VCaP (cell line): ENCODE data around the gene TRIM41.
"Not testable (repeated sequence)": the region's sequence is repeated elsewhere in the genome, so short reads cannot be mapped to it uniquely, and the experiment has no call there.

Source experiments
- H3K27ac ChIP-seq: fragments of 450-650 bp; 2 replicates; pipeline ENCODE4 v1.5.1; 2017
- CTCF ChIP-seq: fragments of 450-650 bp; conservative IDR thresholded peaks from 2 replicates; pipeline ENCODE4 v1.5.1; 2017; ENCODE audit warnings: mild to moderate bottlenecking, moderate library complexity

Gene TRIM41

GRCh38 chr5:181283347-181283746, 60.3 kb downstream of the TRIM41 start:
- TF ChIP-seq CTCF: no peak
- H3K27ac ChIP-seq: no peak overlapping the region

GRCh38 chr5:181283841-181284755, 61.0 kb downstream of the TRIM41 start:
- TF ChIP-seq CTCF: peak; percentile 45
- H3K27ac ChIP-seq: not testable (repeated sequence)
